HepG2 (cell line): ENCODE data around the gene THRB.

Experiments used
- JARID2 ChIP-seq: sonication (generic); formaldehyde crosslinking; IDR thresholded peaks from 2 replicates; pipeline ENCODE4 v1.8.1; 2023; ENCODE audit warnings: missing genetic modification reagents, inconsistent platforms; ENCODE audit not compliant: insufficient replicate concordance
- MAX ChIP-seq: IDR thresholded peaks from 2 replicates; pipeline ENCODE4 v1.6.1; 2012; ENCODE audit warnings: inconsistent platforms
- TF ChIP-seq, protein P1 (sequence below): sonication (generic); formaldehyde crosslinking; IDR thresholded peaks from 2 replicates; pipeline ENCODE4 v1.5.1; 2020; ENCODE audit warnings: missing genetic modification reagents, mild to moderate bottlenecking, borderline replicate concordance

GRCh38 chr3:24349367-24350019, 145.2 kb downstream of the THRB start:
- TF ChIP-seq MAX (no peak), JARID2 (no peak)
- TF ChIP-seq, protein P1, sequence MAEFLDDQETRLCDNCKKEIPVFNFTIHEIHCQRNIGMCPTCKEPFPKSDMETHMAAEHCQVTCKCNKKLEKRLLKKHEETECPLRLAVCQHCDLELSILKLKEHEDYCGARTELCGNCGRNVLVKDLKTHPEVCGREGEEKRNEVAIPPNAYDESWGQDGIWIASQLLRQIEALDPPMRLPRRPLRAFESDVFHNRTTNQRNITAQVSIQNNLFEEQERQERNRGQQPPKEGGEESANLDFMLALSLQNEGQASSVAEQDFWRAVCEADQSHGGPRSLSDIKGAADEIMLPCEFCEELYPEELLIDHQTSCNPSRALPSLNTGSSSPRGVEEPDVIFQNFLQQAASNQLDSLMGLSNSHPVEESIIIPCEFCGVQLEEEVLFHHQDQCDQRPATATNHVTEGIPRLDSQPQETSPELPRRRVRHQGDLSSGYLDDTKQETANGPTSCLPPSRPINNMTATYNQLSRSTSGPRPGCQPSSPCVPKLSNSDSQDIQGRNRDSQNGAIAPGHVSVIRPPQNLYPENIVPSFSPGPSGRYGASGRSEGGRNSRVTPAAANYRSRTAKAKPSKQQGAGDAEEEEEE = no peak
